ENCODE measurements around the gene ARHGEF4. TPM values are rescaled to one million over a fixed set of nuclear protein-coding genes. Genes with fewer than 3 reads are reported as not detected.

Gene ARHGEF4
- total and polyA plus RNA-seq, 2 donors (not counting 3 experiments of a cell fraction or from before 2014, with no cell fraction given) = not detected

DNA sequence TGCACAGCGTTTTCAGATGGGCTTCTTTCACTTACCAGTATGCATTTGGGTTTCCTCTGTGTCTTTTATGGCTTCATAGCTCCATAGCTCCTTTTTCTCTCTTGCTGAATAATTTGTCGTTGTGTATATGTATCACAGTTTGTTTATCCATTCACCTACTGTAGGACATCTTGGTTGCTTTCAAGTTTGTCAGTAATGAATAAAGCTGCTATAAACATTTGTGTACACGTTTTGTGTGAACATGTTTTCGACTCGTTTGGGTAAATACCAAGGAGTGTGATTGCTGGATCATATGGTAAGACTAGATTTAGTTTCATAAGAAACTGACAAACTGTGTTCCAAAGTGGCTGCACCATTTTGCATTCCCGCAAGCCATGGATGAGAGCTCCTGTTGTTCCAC lies 161.8 kb downstream of the ARHGEF4 start:
- H3K9me1 ChIP-seq (replicated peaks; ENCODE audit: control insufficient read depth, extremely low read depth, insufficient read depth, low read length) = no peaks in the 10 kb centered on the region
- no peaks in the 10 kb centered on the region for H4K20me1 ChIP-seq (replicated peaks; ENCODE audit: control insufficient read depth, extremely low read depth, insufficient read depth, low read length)
- H3K36me3 ChIP-seq (ENCODE audit: control insufficient read depth in 2 of 2, extremely low read depth in 1 of 2, insufficient read depth in 2 of 2, low read length in 2 of 2) = no peaks in the 10 kb centered on the region
- FAIRE-seq (no peak), DNase-seq (ENCODE audit: low read depth, low spot score) (no peak)
- H2AFZ ChIP-seq (ENCODE audit: low read depth, low read length) = no peak overlapping the region
- H3K27me3 ChIP-seq (ENCODE audit: control insufficient read depth in 2 of 2, insufficient read depth in 2 of 2, low read length in 2 of 2) = no peaks in the 10 kb centered on the region
- intact Hi-C loops (cut with micrococcal nuclease) (no loop called here), dilution Hi-C loops (cut with MboI; ENCODE audit: extremely low pct_ligation_motif_present, low sequenced_read_pairs) (no loop called here)
- no peak overlapping the region for H3K27ac ChIP-seq (ENCODE audit: insufficient read depth, low read depth, low read length)
- no peak overlapping the region for H3K9ac ChIP-seq (replicated peaks; ENCODE audit: extremely low read depth, insufficient read depth, low read length)
- no peak overlapping the region for H3K4me3 ChIP-seq (replicated peaks in 1 of 3; ENCODE audit: insufficient read depth in 1 of 3, low read depth in 1 of 3, low read length in 3 of 3)
- H3K79me2 ChIP-seq (ENCODE audit: control insufficient read depth, insufficient read depth, low read length) = no peaks in the 10 kb centered on the region
- H3K4me2 ChIP-seq (ENCODE audit: insufficient read depth, low read length) = no peak overlapping the region
- POLR2A ChIA-PET = no interaction called here
- no peaks in the 10 kb centered on the region for H3K9me3 ChIP-seq (replicated peaks; ENCODE audit: control insufficient read depth, insufficient read depth, low read length)
- BruUV-seq (replicated peaks) = no TSS peak
- H3K4me1 ChIP-seq (ENCODE audit: control insufficient read depth, extremely low read depth, insufficient read depth, low read length) = no peaks in the 10 kb centered on the region
- CTCF ChIA-PET = no interaction called here
- TF ChIP-seq GATA2 (IDR thresholded peaks at IDR 0.05; ENCODE audit: insufficient read depth, insufficient read length, low read depth, low read length) = no peak
- no peak for TF ChIP-seq POLR2A (IDR thresholded peaks at IDR 0.05; ENCODE audit: low read depth, low read length)

DNA sequence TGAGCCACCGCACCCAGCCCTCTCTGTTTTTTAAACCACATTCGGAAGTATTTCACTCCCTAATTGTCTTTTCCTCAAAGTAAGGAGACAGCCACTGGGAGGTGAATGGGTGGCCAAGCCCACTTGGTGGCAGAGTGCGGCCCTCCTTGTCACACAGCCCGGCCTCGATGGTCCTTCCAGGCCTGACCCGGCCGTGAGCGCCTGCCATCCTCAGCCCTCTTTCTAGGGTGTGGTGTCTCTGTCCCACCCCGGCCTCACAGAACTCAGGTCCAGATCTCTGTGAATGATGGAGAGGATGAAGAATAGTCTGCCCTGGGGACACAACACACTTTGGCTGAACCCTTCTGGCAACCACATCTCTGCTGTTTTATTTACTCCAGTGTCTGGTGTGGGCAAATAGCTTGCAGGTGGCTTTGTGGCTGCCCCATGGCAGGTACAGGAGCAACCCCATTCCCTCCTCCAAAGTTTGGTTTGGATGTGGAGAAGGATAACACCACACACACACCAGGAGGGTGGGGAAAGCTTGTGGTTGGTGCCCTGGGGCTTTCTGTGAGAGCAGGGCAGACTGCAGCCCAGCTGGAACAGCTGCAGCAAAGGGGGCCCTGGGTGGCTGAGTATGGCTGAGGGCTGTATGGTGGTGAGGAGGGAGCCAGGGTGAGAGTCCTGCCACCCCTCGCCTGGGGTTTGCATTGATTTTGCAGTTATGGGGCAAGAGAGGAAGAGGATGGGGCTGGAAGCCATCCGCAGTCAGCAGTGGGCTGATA lies 167.9 kb downstream of the ARHGEF4 start:
- Histone ChIP-seq H3K27me3 (ENCODE audit: control insufficient read depth in 2 of 2, insufficient read depth in 2 of 2, low read length in 2 of 2) (peaks cover 0 to 6% of the 10 kb centered on the region in 2 experiments), H3K4me2 (ENCODE audit: insufficient read depth, low read length) (no peak overlapping the region), H3K9me1 (replicated peaks; ENCODE audit: control insufficient read depth, extremely low read depth, insufficient read depth, low read length) (no peaks in the 10 kb centered on the region), H4K20me1 (replicated peaks; ENCODE audit: control insufficient read depth, extremely low read depth, insufficient read depth, low read length) (no peaks in the 10 kb centered on the region), H3K9ac (replicated peaks; ENCODE audit: extremely low read depth, insufficient read depth, low read length) (no peak overlapping the region), H2AFZ (ENCODE audit: low read depth, low read length) (no peak overlapping the region), H3K79me2 (ENCODE audit: control insufficient read depth, insufficient read depth, low read length) (no peaks in the 10 kb centered on the region), H3K4me3 (replicated peaks in 1 of 3; ENCODE audit: insufficient read depth in 1 of 3, low read depth in 1 of 3, low read length in 3 of 3) (no peak overlapping the region), H3K27ac (ENCODE audit: insufficient read depth, low read depth, low read length) (no peak overlapping the region), H3K9me3 (replicated peaks; ENCODE audit: control insufficient read depth, insufficient read depth, low read length) (no peaks in the 10 kb centered on the region), H3K36me3 (ENCODE audit: control insufficient read depth in 2 of 2, extremely low read depth in 1 of 2, insufficient read depth in 2 of 2, low read length in 2 of 2) (no peaks in the 10 kb centered on the region), H3K4me1 (ENCODE audit: control insufficient read depth, extremely low read depth, insufficient read depth, low read length) (no peaks in the 10 kb centered on the region)
- no peak for FAIRE-seq
- intact Hi-C loops (cut with micrococcal nuclease) (no loop called here), dilution Hi-C loops (cut with MboI; ENCODE audit: extremely low pct_ligation_motif_present, low sequenced_read_pairs) (no loop called here)
- TF ChIP-seq GATA2 (IDR thresholded peaks at IDR 0.05; ENCODE audit: insufficient read depth, insufficient read length, low read depth, low read length) (no peak), POLR2AphosphoS5 (IDR thresholded peaks at IDR 0.05; ENCODE audit: insufficient read depth, low read depth, low read length) (no peak), EZH2 (IDR thresholded peaks at IDR 0.05; ENCODE audit: borderline replicate concordance, low read depth, low read length, severe bottlenecking) (no peak), FOS (IDR thresholded peaks at IDR 0.05; ENCODE audit: borderline replicate concordance, insufficient read depth, low read length) (no peak), POLR2A (IDR thresholded peaks at IDR 0.05; ENCODE audit: low read depth, low read length) (no peak), JUN (IDR thresholded peaks at IDR 0.05; ENCODE audit: borderline replicate concordance, insufficient read depth, insufficient read length, low read depth) (no peak), MYC (IDR thresholded peaks at IDR 0.05; ENCODE audit: low read depth, low read length) (no peak)
- TF ChIP-seq, protein P1, sequence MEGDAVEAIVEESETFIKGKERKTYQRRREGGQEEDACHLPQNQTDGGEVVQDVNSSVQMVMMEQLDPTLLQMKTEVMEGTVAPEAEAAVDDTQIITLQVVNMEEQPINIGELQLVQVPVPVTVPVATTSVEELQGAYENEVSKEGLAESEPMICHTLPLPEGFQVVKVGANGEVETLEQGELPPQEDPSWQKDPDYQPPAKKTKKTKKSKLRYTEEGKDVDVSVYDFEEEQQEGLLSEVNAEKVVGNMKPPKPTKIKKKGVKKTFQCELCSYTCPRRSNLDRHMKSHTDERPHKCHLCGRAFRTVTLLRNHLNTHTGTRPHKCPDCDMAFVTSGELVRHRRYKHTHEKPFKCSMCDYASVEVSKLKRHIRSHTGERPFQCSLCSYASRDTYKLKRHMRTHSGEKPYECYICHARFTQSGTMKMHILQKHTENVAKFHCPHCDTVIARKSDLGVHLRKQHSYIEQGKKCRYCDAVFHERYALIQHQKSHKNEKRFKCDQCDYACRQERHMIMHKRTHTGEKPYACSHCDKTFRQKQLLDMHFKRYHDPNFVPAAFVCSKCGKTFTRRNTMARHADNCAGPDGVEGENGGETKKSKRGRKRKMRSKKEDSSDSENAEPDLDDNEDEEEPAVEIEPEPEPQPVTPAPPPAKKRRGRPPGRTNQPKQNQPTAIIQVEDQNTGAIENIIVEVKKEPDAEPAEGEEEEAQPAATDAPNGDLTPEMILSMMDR (IDR thresholded peaks at IDR 0.05; ENCODE audit: extremely low read depth in 1 of 2, insufficient read depth in 1 of 2, low read depth in 1 of 2, low read length in 2 of 2) = no peak
- TF ChIP-seq, protein P2, sequence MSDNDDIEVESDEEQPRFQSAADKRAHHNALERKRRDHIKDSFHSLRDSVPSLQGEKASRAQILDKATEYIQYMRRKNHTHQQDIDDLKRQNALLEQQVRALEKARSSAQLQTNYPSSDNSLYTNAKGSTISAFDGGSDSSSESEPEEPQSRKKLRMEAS (IDR thresholded peaks at IDR 0.05; ENCODE audit: insufficient read depth, insufficient read length) = no peak
- no peak for DNase-seq (ENCODE audit: low read depth, low spot score)
- no TSS peak for BruUV-seq (replicated peaks)
- POLR2A ChIA-PET = no interaction called here
- CTCF ChIA-PET = interaction anchor here (1.1 kb wide), 1 partner anchor 10 kb away, joined by 3 read pairs; no protein-coding TSS in a partner anchor

Data from endothelial cell of umbilical vein (primary cell).